GM12878 (cell line): ENCODE results near the gene FGGY. TPM values are rescaled to one million over a fixed set of nuclear protein-coding genes. Genes with fewer than 3 reads are reported as not detected.

Experiments
- ATAC-seq: fragments of 200-7000 bp; cut with Tn5 transposase; 3 replicates; pipeline ENCODE4 v1.9.1; 2020; ENCODE audit warnings: mild to moderate bottlenecking, moderate library complexity
- BruUV-seq: library from RNA; stranded (reverse); fragments of 400-500 nt; replicated peaks from 2 replicates; lab custom pipeline; 2021; lab: Mats Ljungman, UMichigan
- CTCF ChIA-PET: fragments of 300-600 bp; sonication (Branson Sonifier 250); formaldehyde crosslinking; extraction: SDS; loops from one replicate; lab custom pipeline; 2021; ENCODE audit warnings: inconsistent platforms; lab: Yijun Ruan, JAX
- POLR2A ChIA-PET: fragments of 350-600 bp; formaldehyde crosslinking; extraction: SDS; loops from one replicate; lab custom pipeline; 2021; ENCODE audit warnings: inconsistent platforms; lab: Charles Lee
- RAD21 ChIA-PET: fragments of 300-600 bp; sonication (Branson Sonifier 250); formaldehyde crosslinking; loops from one replicate; lab custom pipeline; 2023; ENCODE audit warnings: antibody characterized with exemption; ENCODE audit not compliant: unreplicated experiment; lab: Charles Lee
- SMC1A ChIA-PET: fragments of 300-600 bp; sonication (Branson Sonifier 250); formaldehyde crosslinking; loops from one replicate; lab custom pipeline; 2023; ENCODE audit not compliant: unreplicated experiment, uncharacterized antibody; lab: Charles Lee
- DNase-seq: peaks from one replicate; pipeline ENCODE4 v3.0.0-alpha.2; 2011; ENCODE audit warnings: low read depth, low spot score
- FAIRE-seq: peaks from 3 replicates; lab custom pipeline; 2011; peaks lifted over from hg19 to GRCh38; lab: Jason Lieb, UNC
- H2AFZ ChIP-seq: 2 replicates; pipeline ENCODE4 v1.6.0; 2011; ENCODE audit warnings: low read depth, low read length, control low read depth; ENCODE audit not compliant: control insufficient read depth
- H3K27ac ChIP-seq: 2 replicates; pipeline ENCODE4 v1.5.1; 2011; ENCODE audit warnings: control low read depth; ENCODE audit not compliant: control insufficient read depth, insufficient read depth
- H3K27me3 ChIP-seq, 2 experiments: replicated peaks in 1 of 2; 2 replicates each; pipeline versions ENCODE4 v1.6.0 to v1.6.1; 2011; ENCODE audit warnings: low read length in 1 of 2; ENCODE audit not compliant: control insufficient read depth in 2 of 2, insufficient read depth in 2 of 2
- H3K36me3 ChIP-seq, 2 experiments: 2 replicates each; pipeline ENCODE4 v1.5.1; 2011; ENCODE audit warnings: low read length in 1 of 2; ENCODE audit not compliant: control insufficient read depth in 2 of 2, insufficient read depth in 2 of 2
- H3K4me1 ChIP-seq: 2 replicates; pipeline ENCODE4 v1.6.1; 2011; ENCODE audit warnings: mild to moderate bottlenecking, low read length, moderate library complexity, mixed read lengths; ENCODE audit not compliant: control insufficient read depth, insufficient read depth
- H3K4me2 ChIP-seq: 2 replicates; pipeline ENCODE4 v1.6.0; 2011; ENCODE audit warnings: control low read depth; ENCODE audit not compliant: control insufficient read depth, insufficient read depth
- H3K4me3 ChIP-seq: fragments of 200-600 bp; sonication (generic); 2 replicates; pipeline ENCODE4 v1.5.1; 2016
- H3K79me2 ChIP-seq: 2 replicates; pipeline ENCODE4 v1.6.0; 2011; ENCODE audit warnings: low read length; ENCODE audit not compliant: control insufficient read depth, insufficient read depth
- H3K9ac ChIP-seq: 2 replicates; pipeline ENCODE4 v1.8.0; 2011; ENCODE audit warnings: low read length, control low read depth, mixed read lengths; ENCODE audit not compliant: control insufficient read depth, insufficient read depth
- H3K9me3 ChIP-seq: replicated peaks from 3 replicates; pipeline ENCODE4 v1.5.1; 2011; ENCODE audit warnings: mild to moderate bottlenecking, low read length; ENCODE audit not compliant: control insufficient read depth, insufficient read depth
- H4K20me1 ChIP-seq: 2 replicates; pipeline ENCODE4 v1.6.0; 2011; ENCODE audit not compliant: control insufficient read depth, insufficient read depth
- BCL11A ChIP-seq: IDR thresholded peaks from 2 replicates; pipeline ENCODE4 v1.6.1; 2011; ENCODE audit warnings: low read depth, low read length
- ETV6 ChIP-seq, 2 experiments: fragments of 450-650 bp in 1 of 2; IDR thresholded peaks in 1 of 2; conservative IDR thresholded peaks in 1 of 2; 2 replicates each; pipeline ENCODE4 v1.6.1; 2014; ENCODE audit warnings: antibody characterized with exemption in 1 of 2, borderline replicate concordance in 1 of 2, low read depth in 1 of 2, mild to moderate bottlenecking in 1 of 2, moderate library complexity in 1 of 2
- HDAC6 ChIP-seq: fragments of 200-600 bp; sonication (generic); IDR thresholded peaks from one replicate; pipeline ENCODE4 v1.8.0; 2017; ENCODE audit warnings: antibody characterized with exemption; ENCODE audit not compliant: unreplicated experiment
- HDGF ChIP-seq: fragments of 450-650 bp; IDR thresholded peaks from 2 replicates; pipeline ENCODE4 v1.6.1; 2016; ENCODE audit warnings: antibody characterized with exemption
- LARP7 ChIP-seq: fragments of 450-650 bp; IDR thresholded peaks from 2 replicates; pipeline ENCODE4 v1.6.1; 2017; ENCODE audit warnings: mild to moderate bottlenecking
- MXI1 ChIP-seq: fragments of 150-350 bp; IDR thresholded peaks from 2 replicates; pipeline ENCODE4 v1.6.1; 2011; ENCODE audit warnings: low read depth, mild to moderate bottlenecking, inconsistent platforms, low read length, improper control_type of control experiment
- NR2C1 ChIP-seq: fragments of 450-650 bp; IDR thresholded peaks from 2 replicates; pipeline ENCODE4 v1.6.1; 2017; ENCODE audit warnings: antibody characterized with exemption, mild to moderate bottlenecking, moderate library complexity
- POLR2A ChIP-seq: IDR thresholded peaks from 2 replicates; pipeline ENCODE4 v1.6.1; 2011; ENCODE audit warnings: low read depth, mild to moderate bottlenecking, low read length
- RAD51 ChIP-seq: fragments of 450-650 bp; IDR thresholded peaks from 2 replicates; pipeline ENCODE4 v1.6.1; 2016; ENCODE audit warnings: moderate library complexity, mild to moderate bottlenecking, inconsistent platforms
- YY1 ChIP-seq: IDR thresholded peaks from 2 replicates; pipeline ENCODE4 v1.6.1; 2011; ENCODE audit warnings: low read depth, mild to moderate bottlenecking, low read length
- ZBTB11 ChIP-seq: fragments of 450-650 bp; formaldehyde crosslinking; IDR thresholded peaks from 2 replicates; pipeline ENCODE4 v1.5.0; 2022; ENCODE audit warnings: mild to moderate bottlenecking, missing genetic modification characterization
- ZBTB4 ChIP-seq: fragments of 450-650 bp; formaldehyde crosslinking; IDR thresholded peaks from 2 replicates; pipeline ENCODE4 v1.4.0; 2022; ENCODE audit warnings: mild to moderate bottlenecking, moderate library complexity
- ZNF274 ChIP-seq: IDR thresholded peaks from one replicate; pipeline ENCODE4 v1.8.0; 2011; ENCODE audit not compliant: insufficient read length, insufficient read depth
- WGBS: methylation state at CpG from one replicate; pipeline ENCODE4 v1.1.6; 2016; ENCODE audit warnings: low lambda C conversion rate; ENCODE audit not compliant: insufficient replicate concordance, insufficient coverage; ENCODE audit errors: missing lambda C conversion rate; 5-methylcytosine and 5-hydroxymethylcytosine counted together
- in situ Hi-C: fragments of 300-500 bp; cut with MboI; formaldehyde crosslinking; loops from 9 replicates; pipeline ENCODE4 v1.14.3; 2018; ENCODE audit warnings: mixed read lengths
- intact Hi-C: fragments of 100-400 bp; cut with micrococcal nuclease; formaldehyde crosslinking; loops from one replicate; pipeline ENCODE4 v1.14.2; 2022; ENCODE audit not compliant: unreplicated experiment
- polyA plus RNA-seq, 11 experiments: library from polyadenylated mRNA; depleted of rRNA in 4 of 11; unstranded in 6 of 11; stranded (reverse) in 5 of 11; fragments of >200 nt; fragmentation: Nextera tagmentation in 4 of 11; fragmentation: Illumina TruSeq in 1 of 11; extraction: Ambion mirVana in 4 of 11; extraction: Trizol in 1 of 11; gene quantifications; 1 replicate in 1 of 11; 2 replicates in 10 of 11; pipeline versions ENCODE4 v1.2.1 to v1.2.3, GENCODE V29; 2011 to 2016; ENCODE audit warnings: inconsistent platforms in 2 of 11, missing spikeins in 2 of 11, low read depth in 1 of 11
- total RNA-seq, 4 experiments: library from RNA; depleted of rRNA in 3 of 4; stranded (reverse); fragments of >200 nt in 3 of 4; fragmentation: Illumina TruSeq in 1 of 4; extraction: Trizol in 1 of 4; gene quantifications; 2 replicates each; pipeline versions ENCODE4 v1.2.1 to v1.2.3, GENCODE V29; 2013 to 2021

The FGGY gene
- total and polyA plus RNA-seq, 10 of the 15 experiments (the other 5 are each of a cell fraction or from before 2014, with no cell fraction given): 6.2 to 11.9 (median 7.5) TPM

- no peaks in the 10 kb centered on the region for H3K9me3 ChIP-seq
- no peak for TF ChIP-seq YY1
- TF ChIP-seq ZBTB4: no peak
- no peak for TF ChIP-seq RAD51
- no peak for TF ChIP-seq NR2C1
- TF ChIP-seq LARP7: no peak
- no peak for TF ChIP-seq ETV6 (conservative IDR thresholded peaks at IDR 0.05 in 1 of 2, IDR thresholded peaks at IDR 0.05 in 1 of 2; ENCODE audit: borderline replicate concordance in 1 of 2, low read depth in 1 of 2)
- TF ChIP-seq HDGF: no peak
- TF ChIP-seq ZBTB11 (CRISPR knock-in tag): no peak
- no peak for TF ChIP-seq MXI1
- no peak for TF ChIP-seq ZNF274
- TF ChIP-seq POLR2A: no peak
- no peak for TF ChIP-seq HDAC6
- no peak for TF ChIP-seq BCL11A
- 50% methylated on average over 2 of the region's 2 CpGs for WGBS
- H3K4me2 ChIP-seq: no peak overlapping the region
- ChIA-PET CTCF (interaction anchor here (0.6 to 2.3 kb wide), 4 partner anchors 24 to 934 kb away, joined by 3 to 7 read pairs (median 4); no protein-coding TSS in a partner anchor), POLR2A (no interaction called here), SMC1A (interaction anchor here (0.9 to 1.8 kb wide), 4 partner anchors 11 to 931 kb away, joined by 3 to 9 read pairs (median 4); no protein-coding TSS in a partner anchor), RAD21 (interaction anchor here (3.7 kb wide), 1 partner anchor 24 kb away, joined by 14 read pairs; no protein-coding TSS in a partner anchor)
- no peaks in the 10 kb centered on the region for H4K20me1 ChIP-seq
- in situ Hi-C loops (no loop called here), intact Hi-C loops (no loop called here)
- FAIRE-seq (no peak), DNase-seq (no peak), ATAC-seq (no peak)
- no peak overlapping the region for H2AFZ ChIP-seq
- no peaks in the 10 kb centered on the region for H3K36me3 ChIP-seq
- no TSS peak for BruUV-seq
- no peaks in the 10 kb centered on the region; the same call in 1 of the 2 replicates for H3K4me1 ChIP-seq
- H3K27ac ChIP-seq: no peak overlapping the region; the same call in 1 of the 2 replicates
- no peak overlapping the region for H3K9ac ChIP-seq
- H3K27me3 ChIP-seq: no peaks in the 10 kb centered on the region
- H3K79me2 ChIP-seq: no peaks in the 10 kb centered on the region
- H3K4me3 ChIP-seq: no peak overlapping the region
Observed at GRCh38 chr1:59674595-59674994, 377.7 kb downstream of the FGGY start.
